Esophagus muscularis mucosa (tissue), 4 donors: ENCODE measurements around the gene CALR.

ENCODE experiments used
- EP300 ChIP-seq: sonication (generic); formaldehyde crosslinking; IDR thresholded peaks from one replicate; pipeline ENCODE4 v1.6.1; 2017; ENCODE audit warnings: antibody characterized with exemption
- POLR2A ChIP-seq: fragments of 450-650 bp; IDR thresholded peaks from one replicate; pipeline ENCODE4 v1.6.1; 2017; ENCODE audit warnings: antibody characterized with exemption, moderate library complexity, mild to moderate bottlenecking, low read depth
- POLR2AphosphoS5 ChIP-seq, 2 donors: sonication (generic); formaldehyde crosslinking; IDR thresholded peaks; one replicate each; pipeline ENCODE4 v1.6.1; 2017; ENCODE audit warnings: antibody characterized with exemption in 2 of 2
- TF ChIP-seq, protein P1 (sequence below), 3 experiments: fragments of 200-600 bp in 2 of 3; fragments of 450-650 bp in 1 of 3; sonication (generic) in 2 of 3; IDR thresholded peaks; one replicate each; pipeline ENCODE4 v1.5.1; 2017 to 2019; ENCODE audit warnings: antibody characterized with exemption in 3 of 3, mild to moderate bottlenecking in 2 of 3, moderate library complexity in 1 of 3

DNA sequence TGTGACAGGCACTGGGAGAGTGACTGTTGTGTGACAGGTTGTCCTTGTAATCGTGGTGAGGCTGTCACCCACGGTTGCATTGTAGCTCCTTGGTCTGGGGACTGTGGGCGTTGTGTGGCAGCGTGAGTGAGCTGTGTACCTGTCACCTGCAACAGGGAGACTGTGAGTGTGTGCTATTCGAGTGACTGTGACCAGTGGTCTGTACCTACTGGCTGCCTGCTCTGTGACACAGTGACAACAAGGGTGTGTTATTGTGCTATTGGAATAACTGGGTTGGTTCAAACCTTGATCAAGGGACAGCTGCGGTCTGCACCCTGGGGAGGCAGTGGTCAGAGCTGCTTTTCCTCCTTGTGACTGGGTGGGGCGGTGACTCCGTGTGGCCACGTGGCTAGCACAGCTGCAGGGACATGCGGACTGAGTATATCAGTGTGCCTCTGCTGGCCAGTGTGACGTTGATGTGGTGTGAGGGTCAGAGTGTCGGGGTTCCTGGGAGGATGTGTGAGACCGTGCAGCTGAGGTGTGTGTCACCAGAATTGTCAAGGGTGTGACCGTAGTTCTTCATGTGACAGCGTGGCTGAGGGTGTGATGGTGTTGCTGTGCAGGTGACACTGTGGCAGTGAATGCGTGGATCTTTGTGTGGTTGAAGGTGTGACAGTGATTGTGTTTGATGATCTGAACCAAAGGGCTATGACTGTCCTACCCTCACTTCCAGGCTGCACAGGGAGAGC is 46.8 kb downstream of the CALR start:
- TF ChIP-seq POLR2AphosphoS5 (IDR thresholded peaks at IDR 0.05), result peak in 1 of 2 donors; percentile 17
- TF ChIP-seq, protein P1, sequence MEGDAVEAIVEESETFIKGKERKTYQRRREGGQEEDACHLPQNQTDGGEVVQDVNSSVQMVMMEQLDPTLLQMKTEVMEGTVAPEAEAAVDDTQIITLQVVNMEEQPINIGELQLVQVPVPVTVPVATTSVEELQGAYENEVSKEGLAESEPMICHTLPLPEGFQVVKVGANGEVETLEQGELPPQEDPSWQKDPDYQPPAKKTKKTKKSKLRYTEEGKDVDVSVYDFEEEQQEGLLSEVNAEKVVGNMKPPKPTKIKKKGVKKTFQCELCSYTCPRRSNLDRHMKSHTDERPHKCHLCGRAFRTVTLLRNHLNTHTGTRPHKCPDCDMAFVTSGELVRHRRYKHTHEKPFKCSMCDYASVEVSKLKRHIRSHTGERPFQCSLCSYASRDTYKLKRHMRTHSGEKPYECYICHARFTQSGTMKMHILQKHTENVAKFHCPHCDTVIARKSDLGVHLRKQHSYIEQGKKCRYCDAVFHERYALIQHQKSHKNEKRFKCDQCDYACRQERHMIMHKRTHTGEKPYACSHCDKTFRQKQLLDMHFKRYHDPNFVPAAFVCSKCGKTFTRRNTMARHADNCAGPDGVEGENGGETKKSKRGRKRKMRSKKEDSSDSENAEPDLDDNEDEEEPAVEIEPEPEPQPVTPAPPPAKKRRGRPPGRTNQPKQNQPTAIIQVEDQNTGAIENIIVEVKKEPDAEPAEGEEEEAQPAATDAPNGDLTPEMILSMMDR (IDR thresholded peaks at IDR 0.05), result no peak
- TF ChIP-seq POLR2A, result no peak
- TF ChIP-seq EP300, result no peak
